ENCODE results near the gene CDC25C. TPM values are rescaled to one million over a fixed set of nuclear protein-coding genes. Genes with fewer than 3 reads are reported as not detected.

The CDC25C gene
- total and polyA plus RNA-seq, 9 of the 15 experiments (the other 6 are each of a cell fraction or from before 2014, with no cell fraction given), result 19.1 to 63.7 (median 31.9) TPM

DNA sequence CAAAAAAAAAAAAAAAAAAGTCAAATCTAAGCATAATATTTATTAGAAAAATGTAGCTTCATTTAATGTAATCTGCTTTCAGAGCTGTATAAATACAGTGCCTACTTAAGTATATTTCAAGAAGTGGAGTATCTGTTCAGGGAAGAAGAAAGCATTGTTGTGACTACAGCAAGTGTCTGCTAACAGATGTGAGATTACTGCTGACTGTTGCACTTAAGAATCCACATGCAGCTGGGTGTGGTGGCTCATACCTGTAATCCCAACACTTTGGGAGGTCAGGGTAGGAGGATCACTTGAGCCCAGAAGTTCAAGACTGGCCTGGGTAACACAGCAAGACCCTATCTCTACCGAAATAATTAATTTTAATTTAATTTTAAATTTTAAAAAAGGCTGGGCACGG, 39.9 kb upstream of the CDC25C start:
- no peak for FAIRE-seq
- 81% methylated on average over 2 of the region's 2 CpGs for WGBS (ENCODE audit: insufficient coverage, low coverage, missing lambda C conversion rate)
- peaks cover 60% of the 10 kb centered on the region for H3K79me2 ChIP-seq (ENCODE audit: control insufficient read depth, insufficient read depth, low read length)
- no peak overlapping the region for H3K27ac ChIP-seq (ENCODE audit: extremely low read depth, low read depth, low read length)
- H3K4me2 ChIP-seq (ENCODE audit: insufficient read depth, low read length), result no peak overlapping the region
- no peak overlapping the region for H3K4me3 ChIP-seq
- intact Hi-C loops (cut with micrococcal nuclease), result no loop called here
- H4K20me1 ChIP-seq (replicated peaks; ENCODE audit: control insufficient read depth, insufficient read depth, low read length), result peaks cover 7% of the 10 kb centered on the region
- POLR2A ChIA-PET, result interaction anchor here (0.9 to 1.2 kb wide), 2 partner anchors 9 to 13 kb away, joined by 3 read pairs; no protein-coding TSS in a partner anchor
- TF ChIP-seq C11orf30 (IDR thresholded peaks at IDR 0.05; ENCODE audit: low read depth), result peak; percentile 41
- TF ChIP-seq SAFB (IDR thresholded peaks at IDR 0.05; ENCODE audit: borderline replicate concordance, low read depth, low read length), result no peak
- TF ChIP-seq ZNF316 (IDR thresholded peaks at IDR 0.05), result peak; percentile 60
- no peak for TF ChIP-seq MCM3 (IDR thresholded peaks at IDR 0.05)
- no peaks in the 10 kb centered on the region for H3K27me3 ChIP-seq (ENCODE audit: control insufficient read depth in 2 of 2, insufficient read depth in 2 of 2, low read length in 2 of 2)
- CTCF ChIA-PET (ENCODE audit: low intra/inter-chr PET ratio), result no interaction called here
- no peaks in the 10 kb centered on the region for H3K9me3 ChIP-seq (replicated peaks; ENCODE audit: control insufficient read depth, insufficient read depth, low read depth, low read length)
- no peak for DNase-seq (ENCODE audit: extremely low read depth in 1 of 4, low spot score in 3 of 4)
- in situ Hi-C loops (cut with MboI), result no loop called here
- no peaks in the 10 kb centered on the region for H3K9me1 ChIP-seq (ENCODE audit: control insufficient read depth, insufficient read depth, low read length)
- peaks cover 37% of the 10 kb centered on the region; the same call in 1 of the 3 replicates for H3K36me3 ChIP-seq (ENCODE audit: control insufficient read depth, insufficient read depth, low read length)
- no peak overlapping the region for H2AFZ ChIP-seq (ENCODE audit: low read depth, low read length)
- H3K4me1 ChIP-seq (replicated peaks in 1 of 2; ENCODE audit: control insufficient read depth in 2 of 2, insufficient read depth in 2 of 2, low read length in 2 of 2), result peaks cover 0 to 16% of the 10 kb centered on the region in 2 experiments; a peak in 4 of 5 replicates
- no peak overlapping the region for H3K9ac ChIP-seq (ENCODE audit: insufficient read depth in 1 of 2, low read depth in 2 of 2, low read length in 2 of 2)
- ATAC-seq, result peak; percentile 30
- BruUV-seq (replicated peaks), result no TSS peak

DNA sequence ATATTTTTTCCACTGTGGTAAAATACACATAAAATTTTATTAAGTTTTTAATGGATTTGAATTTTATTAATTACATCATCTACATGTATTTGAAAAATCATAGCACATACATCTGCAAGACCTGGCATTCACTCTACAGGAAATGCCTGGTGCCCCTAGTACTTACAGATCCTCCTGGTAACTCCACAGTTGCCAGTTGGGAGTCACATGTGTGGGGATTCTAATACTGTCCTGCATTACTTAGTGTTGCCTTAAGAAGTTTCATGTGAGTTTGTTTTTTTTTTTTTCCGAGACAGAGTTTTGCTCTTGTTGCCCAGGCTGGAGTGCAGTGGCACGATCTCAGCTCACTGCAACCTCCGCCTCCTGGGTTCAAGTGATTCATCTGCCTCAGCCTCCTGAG, 38.9 kb upstream of the CDC25C start:
- Histone ChIP-seq H3K9me3 (replicated peaks; ENCODE audit: control insufficient read depth, insufficient read depth, low read depth, low read length) (no peaks in the 10 kb centered on the region), H3K79me2 (ENCODE audit: control insufficient read depth, insufficient read depth, low read length) (peaks cover 70% of the 10 kb centered on the region), H3K9me1 (ENCODE audit: control insufficient read depth, insufficient read depth, low read length) (no peaks in the 10 kb centered on the region), H2AFZ (ENCODE audit: low read depth, low read length) (no peak overlapping the region), H3K27ac (ENCODE audit: extremely low read depth, low read depth, low read length) (no peak overlapping the region), H3K4me2 (ENCODE audit: insufficient read depth, low read length) (no peak overlapping the region), H3K4me3 (no peak overlapping the region), H4K20me1 (replicated peaks; ENCODE audit: control insufficient read depth, insufficient read depth, low read length) (peaks cover 7% of the 10 kb centered on the region), H3K9ac (ENCODE audit: insufficient read depth in 1 of 2, low read depth in 2 of 2, low read length in 2 of 2) (no peak overlapping the region), H3K4me1 (replicated peaks in 1 of 2; ENCODE audit: control insufficient read depth in 2 of 2, insufficient read depth in 2 of 2, low read length in 2 of 2) (peaks cover 0 to 16% of the 10 kb centered on the region in 2 experiments), H3K27me3 (ENCODE audit: control insufficient read depth in 2 of 2, insufficient read depth in 2 of 2, low read length in 2 of 2) (no peaks in the 10 kb centered on the region), H3K36me3 (ENCODE audit: control insufficient read depth, insufficient read depth, low read length) (peaks cover 30% of the 10 kb centered on the region; the same call in 1 of the 3 replicates)
- in situ Hi-C loops (cut with MboI) (no loop called here), intact Hi-C loops (cut with micrococcal nuclease) (no loop called here)
- DNase-seq (ENCODE audit: extremely low read depth in 1 of 4, low spot score in 3 of 4) (no peak), FAIRE-seq (no peak), ATAC-seq (no peak)
- POLR2A ChIA-PET, result interaction anchor here (0.6 to 0.7 kb wide), 3 partner anchors 17 to 924 kb away, joined by 3 to 4 read pairs (median 3); no protein-coding TSS in a partner anchor
- BruUV-seq (replicated peaks), result no TSS peak
- WGBS (ENCODE audit: insufficient coverage, low coverage, missing lambda C conversion rate), result 100% methylated on average over 1 of the region's 3 CpGs
- CTCF ChIA-PET (ENCODE audit: low intra/inter-chr PET ratio), result interaction anchor here (0.9 kb wide), 1 partner anchor 11 kb away, joined by 3 read pairs; no protein-coding TSS in a partner anchor
- TF ChIP-seq BRD9 (IDR thresholded peaks at IDR 0.05; ENCODE audit: low read depth, partially characterized antibody), result no peak
- TF ChIP-seq ZEB2 (IDR thresholded peaks at IDR 0.05), result no peak
- TF ChIP-seq, protein P1, sequence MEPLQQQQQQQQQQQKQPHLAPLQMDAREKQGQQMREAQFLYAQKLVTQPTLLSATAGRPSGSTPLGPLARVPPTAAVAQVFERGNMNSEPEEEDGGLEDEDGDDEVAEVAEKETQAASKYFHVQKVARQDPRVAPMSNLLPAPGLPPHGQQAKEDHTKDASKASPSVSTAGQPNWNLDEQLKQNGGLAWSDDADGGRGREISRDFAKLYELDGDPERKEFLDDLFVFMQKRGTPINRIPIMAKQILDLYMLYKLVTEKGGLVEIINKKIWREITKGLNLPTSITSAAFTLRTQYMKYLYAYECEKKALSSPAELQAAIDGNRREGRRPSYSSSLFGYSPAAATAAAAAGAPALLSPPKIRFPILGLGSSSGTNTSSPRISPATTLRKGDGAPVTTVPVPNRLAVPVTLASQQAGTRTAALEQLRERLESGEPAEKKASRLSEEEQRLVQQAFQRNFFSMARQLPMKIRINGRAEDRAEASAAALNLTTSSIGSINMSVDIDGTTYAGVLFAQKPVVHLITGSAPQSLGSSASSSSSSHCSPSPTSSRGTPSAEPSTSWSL (CRISPR knock-in tag; IDR thresholded peaks at IDR 0.05; ENCODE audit: borderline replicate concordance), result no peak
- TF ChIP-seq CBX5 (IDR thresholded peaks at IDR 0.05; ENCODE audit: borderline replicate concordance, low read depth), result no peak
- no peak for TF ChIP-seq RAD21 (CRISPR knock-in tag; conservative IDR thresholded peaks at IDR 0.05 in 1 of 2, IDR thresholded peaks at IDR 0.05 in 1 of 2)
- no peak for TF ChIP-seq EZH2 (IDR thresholded peaks at IDR 0.05; ENCODE audit: borderline replicate concordance, low read depth, low read length)
- TF ChIP-seq, protein P2, sequence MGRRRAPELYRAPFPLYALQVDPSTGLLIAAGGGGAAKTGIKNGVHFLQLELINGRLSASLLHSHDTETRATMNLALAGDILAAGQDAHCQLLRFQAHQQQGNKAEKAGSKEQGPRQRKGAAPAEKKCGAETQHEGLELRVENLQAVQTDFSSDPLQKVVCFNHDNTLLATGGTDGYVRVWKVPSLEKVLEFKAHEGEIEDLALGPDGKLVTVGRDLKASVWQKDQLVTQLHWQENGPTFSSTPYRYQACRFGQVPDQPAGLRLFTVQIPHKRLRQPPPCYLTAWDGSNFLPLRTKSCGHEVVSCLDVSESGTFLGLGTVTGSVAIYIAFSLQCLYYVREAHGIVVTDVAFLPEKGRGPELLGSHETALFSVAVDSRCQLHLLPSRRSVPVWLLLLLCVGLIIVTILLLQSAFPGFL (CRISPR knock-in tag; IDR thresholded peaks at IDR 0.05), result no peak
- no peak for TF ChIP-seq ZNF696 (CRISPR knock-in tag; conservative IDR thresholded peaks at IDR 0.05)
- no peak for TF ChIP-seq BRD4 (IDR thresholded peaks at IDR 0.05)
- TF ChIP-seq PCBP2 (IDR thresholded peaks at IDR 0.05; ENCODE audit: low read depth, low read length, poor library complexity, severe bottlenecking), result no peak
- TF ChIP-seq PML (IDR thresholded peaks at IDR 0.05; ENCODE audit: low read length), result no peak
- no peak for TF ChIP-seq MEIS2 (IDR thresholded peaks at IDR 0.05; ENCODE audit: partially characterized antibody)
- TF ChIP-seq ZNF316 (IDR thresholded peaks at IDR 0.05), result no peak

Data from K562 (cell line).